NCI-H2081 treated with DMSO at 0.1 percent for 48 hours (cell line): Measurements from ENCODE around the gene IFIH1.

Experiments
- DNase-seq: peaks from one replicate; lab custom pipeline; 2025; lab: John Stamatoyannopoulos, UW

Gene IFIH1

GRCh38 chr2:162257425-162257824, 61.1 kb downstream of the IFIH1 start:
- DNase-seq, result no peak

- DNase-seq, result no peak
Observed at GRCh38 chr2:162256591-162256991, 61.9 kb downstream of the IFIH1 start.

DNA sequence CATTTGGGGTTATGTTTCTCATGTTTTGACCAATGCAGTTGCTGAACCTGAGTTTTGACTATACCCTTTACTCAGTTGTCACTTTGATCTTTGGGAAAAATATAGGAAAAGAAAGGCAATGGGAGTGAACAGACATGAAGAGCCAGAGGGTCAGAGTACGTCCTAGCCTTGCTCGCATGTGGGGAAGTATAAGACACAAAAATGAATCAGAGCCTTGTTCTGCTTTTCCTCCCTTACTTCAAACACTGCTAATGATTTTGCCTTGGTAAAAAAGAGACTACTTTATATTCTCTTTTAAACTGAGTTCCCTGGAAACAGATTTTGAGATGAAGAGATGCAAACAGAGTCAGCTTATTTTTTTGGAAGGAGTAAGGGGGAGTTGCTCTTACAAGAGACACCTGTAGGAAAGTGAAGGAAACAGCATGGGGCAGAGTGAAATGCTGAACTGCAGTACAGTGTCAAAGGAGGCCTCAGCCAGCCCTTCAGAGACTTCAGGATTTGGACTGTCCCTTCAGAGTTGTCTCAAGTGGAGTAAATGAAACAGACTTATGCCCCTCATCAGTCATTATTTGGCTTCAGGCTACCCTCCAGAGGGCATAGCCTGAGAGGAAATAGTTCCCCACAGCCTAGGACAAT, 64.1 kb downstream of the IFIH1 start:
- no peak for DNase-seq

- no peak for DNase-seq
Observed at GRCh38 chr2:162253435-162253834, 65.0 kb downstream of the IFIH1 start.

DNA sequence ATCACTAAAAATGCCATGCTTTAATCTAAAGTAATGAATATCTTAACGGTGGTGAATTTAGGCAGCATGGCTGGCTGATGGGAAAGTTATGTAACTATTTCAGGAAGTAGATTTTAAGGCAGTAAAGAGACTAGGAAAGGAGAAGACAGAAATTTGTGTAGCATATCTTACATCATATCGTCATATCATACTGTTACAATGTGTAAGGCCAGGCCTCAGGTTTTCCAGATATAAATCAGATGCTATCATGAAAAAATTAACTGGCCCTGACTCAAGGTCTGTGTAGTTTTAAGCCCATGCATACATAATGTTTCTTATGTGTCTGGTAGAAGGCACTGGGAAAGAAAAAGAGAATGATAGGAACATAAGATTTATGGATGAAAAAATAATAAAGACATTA, 66.3 kb downstream of the IFIH1 start:
- DNase-seq, result no peak

- no peak for DNase-seq
Observed at GRCh38 chr2:162245781-162246180, 72.7 kb downstream of the IFIH1 start.

GRCh38 chr2:162245061-162245460, 73.4 kb downstream of the IFIH1 start:
- no peak for DNase-seq

DNA sequence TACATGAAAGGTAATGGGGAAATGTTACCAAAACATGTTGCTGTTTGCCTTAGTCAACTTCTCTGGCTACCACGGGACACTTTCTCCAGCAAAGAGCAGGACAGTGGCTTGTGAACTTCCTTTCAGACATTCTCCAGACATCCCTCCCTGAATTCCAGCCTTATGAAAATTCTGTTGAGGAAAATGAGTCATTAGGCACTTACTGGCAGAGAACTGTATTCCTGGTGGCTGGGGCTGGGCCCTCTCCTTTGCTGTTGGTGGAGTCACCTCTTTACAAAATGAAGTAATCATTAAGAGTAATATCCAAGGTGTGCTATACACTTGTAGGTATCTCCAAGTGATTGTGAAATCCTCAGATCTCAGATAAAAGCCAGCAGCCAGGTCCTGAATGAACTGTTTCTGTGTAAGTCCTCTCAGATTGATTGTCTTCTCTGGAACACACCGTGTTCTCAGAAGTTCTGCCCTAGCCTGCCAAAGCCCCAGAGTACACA, 73.9 kb downstream of the IFIH1 start:
- no peak for DNase-seq

DNA sequence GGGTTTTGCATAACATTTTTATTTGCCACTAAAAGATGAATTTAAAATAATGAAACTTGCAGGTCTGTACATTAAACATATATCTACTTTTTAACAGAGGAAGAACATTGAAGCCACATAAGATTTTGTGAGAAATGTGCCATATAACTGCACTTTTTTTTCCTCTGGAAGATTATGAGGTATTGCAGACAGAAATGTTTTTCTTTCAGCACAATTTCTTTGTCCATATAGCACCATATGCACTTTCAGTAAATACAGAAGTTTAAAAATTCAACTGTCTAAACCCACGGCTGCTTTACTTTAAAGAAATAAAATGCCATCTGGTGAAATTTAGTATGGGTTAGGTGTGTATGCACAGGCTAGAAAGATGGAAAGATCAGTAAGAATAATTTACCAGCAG, 74.8 kb downstream of the IFIH1 start:
- no peak for DNase-seq

GRCh38 chr2:162243294-162243693, 75.2 kb downstream of the IFIH1 start, which contains the start of gene FAP:
TSS of gene FAP (minus strand) at chr2:162243445. CDS start at chr2:162243327, 118 bp downstream.
- DNase-seq, result no peak

DNA sequence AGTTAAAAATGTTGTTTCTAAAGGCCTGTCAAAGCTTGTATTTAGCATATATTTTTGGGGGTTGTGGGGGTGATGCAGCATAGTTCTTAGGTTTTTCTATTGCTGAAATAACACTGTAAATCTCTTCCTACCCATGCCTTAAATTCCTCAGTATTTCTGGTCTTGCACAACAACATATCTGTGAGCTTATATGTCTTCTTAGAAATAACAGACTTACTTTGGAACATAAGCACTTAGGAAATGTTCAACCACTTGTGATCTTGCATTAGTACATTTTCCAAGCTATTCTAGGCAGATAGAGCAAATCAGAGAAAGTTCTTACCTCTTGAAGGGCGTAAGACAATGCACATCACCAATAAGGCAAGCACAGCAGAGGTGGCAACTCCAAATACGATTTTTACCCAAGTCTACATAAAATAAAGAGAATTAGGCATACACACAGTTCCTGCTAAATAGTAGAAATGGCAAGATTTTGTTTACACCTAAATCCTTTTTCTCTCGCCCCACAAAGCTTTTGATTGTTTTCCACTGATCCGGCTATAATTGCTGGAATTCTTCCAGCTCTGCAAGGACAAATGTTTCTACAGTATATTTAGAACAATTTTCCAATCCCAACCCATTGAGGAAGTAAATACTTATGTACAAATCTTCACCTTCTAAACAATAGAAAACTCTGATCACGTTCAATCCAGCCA, 75.8 kb downstream of the IFIH1 start:
- DNase-seq, result no peak

DNA sequence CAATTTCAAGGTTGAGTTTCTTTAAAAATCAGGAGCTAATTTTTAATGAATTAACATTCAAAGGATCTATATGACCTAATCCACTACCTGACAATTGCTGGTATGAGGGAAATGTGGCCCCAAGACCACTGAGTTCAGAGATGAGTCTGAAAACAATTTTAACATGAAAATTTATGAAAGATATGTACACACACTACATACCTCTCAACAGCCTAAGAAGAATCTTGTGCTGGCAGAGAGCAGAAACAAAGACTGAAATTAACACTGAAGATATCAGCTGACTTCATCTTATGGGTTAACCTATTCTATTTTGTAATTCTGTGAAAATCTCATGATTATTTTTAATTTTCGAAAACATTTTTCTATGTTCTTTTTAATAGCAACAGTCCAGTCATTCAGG, 76.9 kb downstream of the IFIH1 start:
- no peak for DNase-seq

GRCh38 chr2:162234620-162235462, 83.6 kb downstream of the IFIH1 start:
- no peak for DNase-seq

GRCh38 chr2:162233197-162233596, 85.3 kb downstream of the IFIH1 start:
- no peak for DNase-seq

- DNase-seq, result no peak
Observed at GRCh38 chr2:162232671-162233070, 85.8 kb downstream of the IFIH1 start.

- DNase-seq, result no peak
Observed at GRCh38 chr2:162232027-162232426, 86.5 kb downstream of the IFIH1 start.

DNA sequence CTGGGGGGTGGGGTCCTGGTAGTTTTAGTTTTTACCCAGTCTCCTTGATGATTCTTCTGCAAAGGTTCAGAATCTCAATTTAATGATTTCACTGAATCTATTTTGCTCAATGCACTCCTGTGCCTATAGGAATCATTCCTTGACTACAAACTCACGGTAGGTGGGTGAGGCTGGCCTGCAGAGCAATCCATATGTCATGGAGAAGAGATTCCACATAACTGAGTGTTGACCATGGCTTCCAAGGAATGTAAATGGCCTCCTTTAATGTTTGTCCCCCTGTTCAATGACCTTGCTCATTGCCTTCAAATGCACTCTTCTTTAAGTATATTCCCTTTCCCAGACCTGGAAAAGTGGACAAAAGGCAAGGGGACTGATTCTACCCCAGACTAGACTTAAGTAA, 87.7 kb downstream of the IFIH1 start:
- DNase-seq, result no peak

DNA sequence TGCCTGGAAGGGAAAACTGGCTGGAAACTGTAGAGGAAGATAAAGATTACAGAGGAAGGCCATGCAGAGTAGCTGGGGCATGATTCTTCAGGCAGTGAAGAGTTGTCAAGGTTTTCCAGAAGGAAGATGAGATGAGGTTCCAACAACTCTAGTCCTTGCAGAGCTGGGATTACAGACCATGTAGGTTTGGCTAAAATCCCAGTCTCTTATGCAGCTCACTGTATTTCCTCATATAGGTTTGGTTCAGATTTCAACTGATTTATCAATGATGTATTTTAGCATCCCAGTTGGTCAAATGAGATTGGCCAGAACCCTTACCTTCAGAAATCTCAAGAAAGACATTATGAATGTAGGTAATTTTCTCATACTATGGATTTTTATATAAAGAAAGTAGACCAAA, 91.6 kb downstream of the IFIH1 start:
- DNase-seq, result no peak

GRCh38 chr2:162221064-162221463, 97.4 kb downstream of the IFIH1 start:
- DNase-seq, result no peak

- DNase-seq, result no peak
Observed at GRCh38 chr2:162220368-162220767, 98.1 kb downstream of the IFIH1 start.

DNA sequence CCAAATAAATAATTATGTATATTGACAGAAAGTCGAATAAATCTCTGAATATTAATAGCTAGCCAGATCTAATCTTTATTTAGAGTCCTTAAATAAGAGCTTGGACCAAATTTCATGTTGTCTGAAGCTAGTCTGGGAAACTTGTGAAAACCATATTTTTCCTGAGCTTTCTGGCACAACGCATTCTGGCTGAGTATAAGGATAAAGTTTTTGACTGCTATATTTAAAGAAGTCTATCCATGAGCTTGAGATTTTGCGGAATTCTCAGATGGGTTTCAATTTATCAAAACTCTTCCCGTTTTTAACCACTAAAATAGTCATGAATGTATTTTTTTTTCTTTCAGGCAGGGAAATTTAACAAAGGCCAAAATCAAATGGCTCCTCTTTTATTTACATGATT, 99.1 kb downstream of the IFIH1 start:
- no peak for DNase-seq

GRCh38 chr2:162217598-162217997, 100.9 kb downstream of the IFIH1 start:
- DNase-seq, result no peak
